T-helper 1 cell treated with Interleukin-12 subunit alpha and Interleukin-12 subunit beta and Interleukin-4 antibody, amounts not matched to agents 30 μg/mL and 1 μg/mL, for 36 hours (primary cell): ENCODE measurements around the gene FA2H.

ENCODE experiments used
- H3K27ac Mint-ChIP-seq: one replicate; pipeline ENCODE4 v1.8.0; 2021; ENCODE audit warnings: mild to moderate bottlenecking, mixed read lengths
- H3K27me3 Mint-ChIP-seq: one replicate; pipeline ENCODE4 v1.8.0; 2021; ENCODE audit warnings: low read depth, mixed read lengths
- H3K36me3 Mint-ChIP-seq: one replicate; pipeline ENCODE4 v1.8.0; 2021; ENCODE audit warnings: low read depth, mixed read lengths
- H3K4me1 Mint-ChIP-seq: one replicate; pipeline ENCODE4 v1.8.0; 2021; ENCODE audit warnings: low read depth, mixed read lengths
- H3K4me3 Mint-ChIP-seq: one replicate; pipeline ENCODE4 v1.8.0; 2021; ENCODE audit warnings: mild to moderate bottlenecking, moderate library complexity, mixed read lengths
- H3K9me3 Mint-ChIP-seq: one replicate; pipeline ENCODE4 v1.8.0; 2021; ENCODE audit warnings: mixed read lengths

FA2H gene

GRCh38 chr16:74711938-74712337 is 62.7 kb downstream of the FA2H start:
- Mint-ChIP-seq H3K36me3 (no peaks in the 10 kb centered on the region), H3K4me1 (peaks cover 6% of the 10 kb centered on the region), H3K27me3 (no peaks in the 10 kb centered on the region), H3K27ac (no peak overlapping the region), H3K9me3 (no peaks in the 10 kb centered on the region), H3K4me3 (no peak overlapping the region)

GRCh38 chr16:74710401-74710800 is 64.2 kb downstream of the FA2H start:
- no peaks in the 10 kb centered on the region for H3K27me3 Mint-ChIP-seq
- H3K9me3 Mint-ChIP-seq, result no peaks in the 10 kb centered on the region
- H3K36me3 Mint-ChIP-seq, result no peaks in the 10 kb centered on the region
- no peak overlapping the region for H3K4me3 Mint-ChIP-seq
- H3K4me1 Mint-ChIP-seq, result peaks cover 8% of the 10 kb centered on the region
- no peak overlapping the region for H3K27ac Mint-ChIP-seq

GRCh38 chr16:74709441-74709877 is 65.2 kb downstream of the FA2H start:
- no peaks in the 10 kb centered on the region for H3K36me3 Mint-ChIP-seq
- H3K4me3 Mint-ChIP-seq, result no peak overlapping the region
- no peaks in the 10 kb centered on the region for H3K9me3 Mint-ChIP-seq

GRCh38 chr16:74700438-74701225 is 74.0 kb downstream of the FA2H start, which contains the start of gene MLKL:
Gene MLKL (minus strand): TSS chr16:74700862. CDS start chr16:74695757, 5,105 bp downstream.
- H3K4me3 Mint-ChIP-seq, result peak within 1 kb of the TSS; percentile 97
- H3K27me3 Mint-ChIP-seq, result no peaks in the 10 kb centered on the region
- no peaks in the 10 kb centered on the region for H3K9me3 Mint-ChIP-seq
- peaks cover 52% of the 10 kb centered on the region for H3K4me1 Mint-ChIP-seq
- peak within 1 kb of the TSS; percentile 97 for H3K27ac Mint-ChIP-seq
- peaks cover 16% of the 10 kb centered on the region for H3K36me3 Mint-ChIP-seq

More at GRCh38 chr16:74709441-74709877, 65.2 kb downstream of the FA2H start:
- Mint-ChIP-seq H3K27ac (no peak overlapping the region), H3K27me3 (no peaks in the 10 kb centered on the region), H3K4me1 (peaks cover 12% of the 10 kb centered on the region)

GRCh38 chr16:74700116-74700437 is 74.5 kb downstream of the FA2H start:
- H3K4me3 Mint-ChIP-seq, result peak overlapping the region; percentile 97
- H3K9me3 Mint-ChIP-seq, result no peaks in the 10 kb centered on the region
- peaks cover 22% of the 10 kb centered on the region for H3K36me3 Mint-ChIP-seq
- peaks cover 55% of the 10 kb centered on the region for H3K4me1 Mint-ChIP-seq
- peak overlapping the region; percentile 97 for H3K27ac Mint-ChIP-seq
- H3K27me3 Mint-ChIP-seq, result no peaks in the 10 kb centered on the region

- peaks cover 22% of the 10 kb centered on the region for H3K36me3 Mint-ChIP-seq
- peak overlapping the region; percentile 80 for H3K4me3 Mint-ChIP-seq
- peak overlapping the region; percentile 67 for H3K27ac Mint-ChIP-seq
- no peaks in the 10 kb centered on the region for H3K27me3 Mint-ChIP-seq
- H3K4me1 Mint-ChIP-seq, result peaks cover 52% of the 10 kb centered on the region
- H3K9me3 Mint-ChIP-seq, result no peaks in the 10 kb centered on the region
Observed at GRCh38 chr16:74699666-74700065, 75.0 kb downstream of the FA2H start.

- H3K4me1 Mint-ChIP-seq, result peaks cover 55% of the 10 kb centered on the region
- peaks cover 27% of the 10 kb centered on the region for H3K36me3 Mint-ChIP-seq
- peak overlapping the region; percentile 57 for H3K27ac Mint-ChIP-seq
- no peaks in the 10 kb centered on the region for H3K9me3 Mint-ChIP-seq
- H3K27me3 Mint-ChIP-seq, result no peaks in the 10 kb centered on the region
- peak overlapping the region; percentile 80 for H3K4me3 Mint-ChIP-seq
Observed at GRCh38 chr16:74698222-74698621, 76.4 kb downstream of the FA2H start.

- H3K9me3 Mint-ChIP-seq, result no peaks in the 10 kb centered on the region
- H3K27ac Mint-ChIP-seq, result peak overlapping the region; percentile 83
- peaks cover 42% of the 10 kb centered on the region for H3K36me3 Mint-ChIP-seq
- H3K4me3 Mint-ChIP-seq, result peak overlapping the region; percentile 85
- no peaks in the 10 kb centered on the region for H3K27me3 Mint-ChIP-seq
- H3K4me1 Mint-ChIP-seq, result peaks cover 43% of the 10 kb centered on the region
Observed at GRCh38 chr16:74695450-74696422, 78.9 kb downstream of the FA2H start.

GRCh38 chr16:74691093-74691855 is 83.3 kb downstream of the FA2H start:
- Mint-ChIP-seq H3K9me3 (no peaks in the 10 kb centered on the region), H3K36me3 (peaks cover 50% of the 10 kb centered on the region), H3K27ac (no peak overlapping the region), H3K4me1 (peaks cover 16% of the 10 kb centered on the region), H3K4me3 (no peak overlapping the region), H3K27me3 (no peaks in the 10 kb centered on the region)

- Mint-ChIP-seq H3K4me3 (no peak overlapping the region), H3K36me3 (peaks cover 31% of the 10 kb centered on the region), H3K9me3 (no peaks in the 10 kb centered on the region), H3K27me3 (no peaks in the 10 kb centered on the region), H3K27ac (no peak overlapping the region), H3K4me1 (peaks cover 2% of the 10 kb centered on the region)
Observed at GRCh38 chr16:74682556-74682955, 92.1 kb downstream of the FA2H start.

GRCh38 chr16:74680681-74681080 is 93.9 kb downstream of the FA2H start:
- H3K4me1 Mint-ChIP-seq, result no peaks in the 10 kb centered on the region
- no peak overlapping the region for H3K4me3 Mint-ChIP-seq
- H3K36me3 Mint-ChIP-seq, result peaks cover 35% of the 10 kb centered on the region
- no peak overlapping the region for H3K27ac Mint-ChIP-seq
- no peaks in the 10 kb centered on the region for H3K27me3 Mint-ChIP-seq
- no peaks in the 10 kb centered on the region for H3K9me3 Mint-ChIP-seq

GRCh38 chr16:74679983-74680382 is 94.6 kb downstream of the FA2H start:
- no peaks in the 10 kb centered on the region for H3K9me3 Mint-ChIP-seq
- H3K4me1 Mint-ChIP-seq, result no peaks in the 10 kb centered on the region
- H3K27me3 Mint-ChIP-seq, result no peaks in the 10 kb centered on the region
- H3K27ac Mint-ChIP-seq, result peak overlapping the region; percentile 26
- peaks cover 35% of the 10 kb centered on the region for H3K36me3 Mint-ChIP-seq
- H3K4me3 Mint-ChIP-seq, result no peak overlapping the region

- Mint-ChIP-seq H3K4me3 (no peak overlapping the region), H3K9me3 (no peaks in the 10 kb centered on the region), H3K27me3 (no peaks in the 10 kb centered on the region), H3K36me3 (peaks cover 38% of the 10 kb centered on the region), H3K27ac (no peak overlapping the region), H3K4me1 (no peaks in the 10 kb centered on the region)
Observed at GRCh38 chr16:74677868-74678267, 96.8 kb downstream of the FA2H start.

GRCh38 chr16:74673876-74674275 is 100.7 kb downstream of the FA2H start:
- no peaks in the 10 kb centered on the region for H3K9me3 Mint-ChIP-seq
- H3K4me3 Mint-ChIP-seq, result no peak overlapping the region
- H3K36me3 Mint-ChIP-seq, result peaks cover 43% of the 10 kb centered on the region
- no peaks in the 10 kb centered on the region for H3K27me3 Mint-ChIP-seq
- no peaks in the 10 kb centered on the region for H3K4me1 Mint-ChIP-seq
- H3K27ac Mint-ChIP-seq, result no peak overlapping the region
